ENCODE data around the gene GIPC1. TPM values are rescaled to one million over a fixed set of nuclear protein-coding genes. Genes with fewer than 3 reads are reported as not detected.

Gene GIPC1
- total and polyA plus RNA-seq, 2 of the 4 experiments (the other 2 are of a cell fraction), result 74.2 to 133 TPM

DNA sequence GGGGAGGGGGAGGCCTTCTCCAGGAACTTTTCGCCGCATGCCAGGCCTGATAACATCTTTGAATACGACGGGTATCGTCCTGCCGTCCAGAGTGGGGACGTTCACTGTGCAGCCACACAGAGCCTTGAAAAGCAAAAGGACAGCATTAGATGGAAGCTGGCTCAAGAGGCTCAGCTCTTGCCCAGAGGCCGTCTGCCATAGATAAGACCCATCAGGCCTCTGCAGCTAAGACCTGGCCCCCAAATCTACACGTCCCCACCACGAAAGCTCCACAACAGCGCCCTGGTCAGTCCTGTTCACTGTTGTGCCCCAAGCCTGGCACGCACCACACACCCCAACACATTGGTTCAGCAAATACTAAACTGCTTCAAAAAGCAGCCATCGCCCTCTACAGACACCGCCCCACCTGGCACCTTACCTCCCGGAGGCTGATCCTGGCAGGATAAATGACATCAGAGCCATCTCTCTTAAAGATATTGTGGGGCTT is 20.2 kb upstream of the GIPC1 start:
- DNase-seq (no peak), ATAC-seq (ENCODE audit: low read depth) (no peak)
- BruUV-seq (replicated peaks), result no TSS peak
- Histone ChIP-seq H2BK20ac (ENCODE audit: low read depth, low read length) (no peak overlapping the region), H3K4me2 (ENCODE audit: low read depth, low read length) (peak overlapping the region; percentile 98), H3K9ac (ENCODE audit: low read depth, low read length) (no peak overlapping the region), H3K4me1 (ENCODE audit: control insufficient read depth, insufficient read depth, low read length) (peaks cover 18% of the 10 kb centered on the region), H3K36me3 (ENCODE audit: control insufficient read depth, insufficient read depth, low read length) (peaks cover 27% of the 10 kb centered on the region), H3K79me1 (ENCODE audit: low read depth in 1 of 2, low read length in 2 of 2) (peaks cover 23 to 59% of the 10 kb centered on the region in 2 experiments), H3K4me3 (ENCODE audit: insufficient read depth, low read depth, low read length) (peak overlapping the region; percentile 3; the same call in 1 of the 2 replicates), H2AK5ac (ENCODE audit: low read depth, low read length) (0 out of 2 replicates have a peak overlapping the region, but pooled peaks have one; percentile 3), H4K91ac (ENCODE audit: insufficient read depth, low read depth, low read length) (no peak overlapping the region), H3K18ac (ENCODE audit: low read depth, low read length) (no peak overlapping the region), H3K23ac (ENCODE audit: low read depth, low read length) (peak overlapping the region; percentile 87; the same call in 1 of the 2 replicates), H3K9me1 (ENCODE audit: insufficient read depth, low read length) (peaks cover 23% of the 10 kb centered on the region), H3K27me3 (ENCODE audit: control insufficient read depth, insufficient read depth, low read length) (no peaks in the 10 kb centered on the region), H4K20me1 (ENCODE audit: insufficient read depth, low read length) (peaks cover 43% of the 10 kb centered on the region), H2BK15ac (ENCODE audit: low read depth, low read length) (no peak overlapping the region), H3K14ac (replicated peaks; ENCODE audit: low read depth, low read length) (0 out of 2 replicates have a peak overlapping the region, but pooled peaks have one; percentile 14), H3K56ac (ENCODE audit: extremely low read depth, insufficient read depth, low read length) (no peak overlapping the region), H2BK120ac (ENCODE audit: low read depth, low read length) (no peak overlapping the region), H4K5ac (ENCODE audit: low read depth, low read length) (no peak overlapping the region), H3K9me3 (ENCODE audit: control insufficient read depth, insufficient read depth, low read length) (no peaks in the 10 kb centered on the region), H2BK5ac (ENCODE audit: low read depth, low read length, poor library complexity, severe bottlenecking) (no peak overlapping the region), H3K4ac (ENCODE audit: low read depth, low read length) (no peak overlapping the region), H3K27ac (ENCODE audit: insufficient read depth, low read length) (no peak overlapping the region), H4K8ac (ENCODE audit: low read depth in 2 of 2, low read length in 2 of 2) (no peak overlapping the region), H2AFZ (replicated peaks; ENCODE audit: low read length, poor library complexity) (no peak overlapping the region), H2AK9ac (replicated peaks; ENCODE audit: low read depth, low read length, poor library complexity) (peak overlapping the region; percentile 38)
- intact Hi-C loops (cut with micrococcal nuclease), result no loop called here
- WGBS, 2 experiments (ENCODE audit: extremely low coverage in 2 of 2, insufficient read length in 1 of 2), result 82% methylated on average over 9 of the region's 15 CpGs; no CpG with 5 or more reads in 1 of the 2 experiments
- in situ Hi-C loops (cut with MboI; ENCODE audit: low sequenced_read_pairs), result no loop called here
- no peak for TF ChIP-seq CEBPB (IDR thresholded peaks at IDR 0.05; ENCODE audit: low read depth, low read length)
- no peak for TF ChIP-seq MAZ (IDR thresholded peaks at IDR 0.05; ENCODE audit: borderline replicate concordance, low read depth, low read length)
- TF ChIP-seq NFE2L2 (IDR thresholded peaks at IDR 0.05; ENCODE audit: low read depth, low read length), result no peak
- no peak for TF ChIP-seq RCOR1 (IDR thresholded peaks at IDR 0.05; ENCODE audit: insufficient replicate concordance, low read length)
- 0 out of 2 replicates have a peak, but pooled peaks have one; percentile 4 for TF ChIP-seq POLR2A (IDR thresholded peaks at IDR 0.05; ENCODE audit: low read depth, low read length)
- TF ChIP-seq, protein P1, sequence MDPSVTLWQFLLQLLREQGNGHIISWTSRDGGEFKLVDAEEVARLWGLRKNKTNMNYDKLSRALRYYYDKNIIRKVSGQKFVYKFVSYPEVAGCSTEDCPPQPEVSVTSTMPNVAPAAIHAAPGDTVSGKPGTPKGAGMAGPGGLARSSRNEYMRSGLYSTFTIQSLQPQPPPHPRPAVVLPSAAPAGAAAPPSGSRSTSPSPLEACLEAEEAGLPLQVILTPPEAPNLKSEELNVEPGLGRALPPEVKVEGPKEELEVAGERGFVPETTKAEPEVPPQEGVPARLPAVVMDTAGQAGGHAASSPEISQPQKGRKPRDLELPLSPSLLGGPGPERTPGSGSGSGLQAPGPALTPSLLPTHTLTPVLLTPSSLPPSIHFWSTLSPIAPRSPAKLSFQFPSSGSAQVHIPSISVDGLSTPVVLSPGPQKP (IDR thresholded peaks at IDR 0.05; ENCODE audit: borderline replicate concordance, low read depth, low read length), result no peak
- dilution Hi-C loops (cut with HindIII; ENCODE audit: low sequenced_read_pairs, unreplicated experiment), result no loop called here
- POLR2A ChIA-PET (ENCODE audit: unreplicated experiment), result interaction anchor here (0.7 kb wide), 1 partner anchor 13 kb away, joined by 3 read pairs; no protein-coding TSS in a partner anchor
- CTCF ChIA-PET, result no interaction called here
